Embryonic facial prominence (tissue), 1 donor: ENCODE results near the gene CHD5.

ENCODE experiments used
- DNase-seq: peaks from one replicate; pipeline ENCODE4 v3.0.0-alpha.2; 2016; ENCODE audit errors: extremely low spot score

Gene CHD5

DNA sequence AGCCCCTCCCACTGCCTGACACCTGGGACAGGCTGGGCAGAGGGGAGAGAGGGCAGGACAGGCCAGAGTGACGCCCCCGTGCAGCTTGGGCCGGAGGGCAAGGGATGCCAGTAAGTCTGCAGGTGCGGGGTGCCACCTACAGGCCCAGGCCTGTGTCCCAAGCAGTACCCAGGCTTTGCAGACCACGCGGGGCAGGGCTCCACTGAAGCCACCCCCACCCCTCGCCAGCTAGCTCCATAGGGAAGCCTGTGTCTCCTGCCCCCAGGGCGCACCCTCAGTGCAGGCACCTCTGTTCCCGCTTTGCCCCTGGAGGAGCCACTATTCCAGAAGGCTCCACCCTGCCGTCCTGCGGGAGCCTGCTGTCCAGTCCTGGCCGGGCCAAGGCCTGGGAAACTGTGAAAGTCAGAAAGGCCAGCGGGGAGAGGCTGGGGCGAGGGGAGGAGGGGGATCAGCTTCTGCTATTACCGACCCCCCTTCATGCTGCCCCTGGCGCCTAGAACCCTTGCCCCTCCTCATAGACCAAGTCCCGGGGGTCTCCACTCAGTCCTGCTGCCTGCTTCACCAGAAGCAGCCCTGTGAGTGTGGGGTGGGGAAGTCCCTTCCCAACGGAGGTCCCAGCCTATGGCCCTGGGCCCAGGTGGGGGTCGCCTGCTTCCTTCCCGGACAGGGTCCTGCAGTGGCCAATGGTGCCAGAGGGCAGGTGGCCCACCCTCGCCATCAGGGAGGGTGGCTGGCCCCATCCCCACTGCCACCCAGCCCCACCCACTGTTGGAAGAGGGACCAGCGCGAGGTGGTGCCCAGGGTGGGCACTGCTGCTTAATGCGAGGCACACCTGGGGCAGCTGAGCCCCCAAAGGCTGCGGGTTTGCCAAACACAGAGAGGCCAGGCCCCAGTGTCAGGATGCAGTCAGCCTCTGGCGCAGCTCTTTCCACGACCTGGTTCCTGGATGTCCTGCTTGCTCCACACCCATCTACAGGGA lies 80.0 kb downstream of the CHD5 start:
- no peak for DNase-seq

DNA sequence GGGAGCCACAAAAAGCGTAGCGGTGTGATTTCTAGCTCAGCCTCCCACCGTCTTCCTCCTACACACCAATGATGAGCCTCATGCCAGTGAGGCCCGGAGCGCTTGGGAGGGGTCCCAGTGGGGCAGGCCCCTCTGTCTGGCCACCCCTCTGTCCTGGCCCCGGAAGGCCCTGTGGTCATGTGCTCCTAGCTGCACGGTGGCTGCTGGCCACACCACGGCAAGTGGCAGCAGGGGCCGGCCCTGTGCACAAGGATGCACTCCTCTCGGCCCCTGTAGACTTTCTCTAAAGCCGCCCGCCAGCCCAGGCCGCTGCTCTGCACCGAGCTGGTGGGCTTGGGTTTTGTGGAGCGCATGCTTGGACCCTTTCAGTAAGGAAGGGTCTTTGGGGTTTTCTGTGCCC lies 80.8 kb downstream of the CHD5 start:
- no peak for DNase-seq

DNA sequence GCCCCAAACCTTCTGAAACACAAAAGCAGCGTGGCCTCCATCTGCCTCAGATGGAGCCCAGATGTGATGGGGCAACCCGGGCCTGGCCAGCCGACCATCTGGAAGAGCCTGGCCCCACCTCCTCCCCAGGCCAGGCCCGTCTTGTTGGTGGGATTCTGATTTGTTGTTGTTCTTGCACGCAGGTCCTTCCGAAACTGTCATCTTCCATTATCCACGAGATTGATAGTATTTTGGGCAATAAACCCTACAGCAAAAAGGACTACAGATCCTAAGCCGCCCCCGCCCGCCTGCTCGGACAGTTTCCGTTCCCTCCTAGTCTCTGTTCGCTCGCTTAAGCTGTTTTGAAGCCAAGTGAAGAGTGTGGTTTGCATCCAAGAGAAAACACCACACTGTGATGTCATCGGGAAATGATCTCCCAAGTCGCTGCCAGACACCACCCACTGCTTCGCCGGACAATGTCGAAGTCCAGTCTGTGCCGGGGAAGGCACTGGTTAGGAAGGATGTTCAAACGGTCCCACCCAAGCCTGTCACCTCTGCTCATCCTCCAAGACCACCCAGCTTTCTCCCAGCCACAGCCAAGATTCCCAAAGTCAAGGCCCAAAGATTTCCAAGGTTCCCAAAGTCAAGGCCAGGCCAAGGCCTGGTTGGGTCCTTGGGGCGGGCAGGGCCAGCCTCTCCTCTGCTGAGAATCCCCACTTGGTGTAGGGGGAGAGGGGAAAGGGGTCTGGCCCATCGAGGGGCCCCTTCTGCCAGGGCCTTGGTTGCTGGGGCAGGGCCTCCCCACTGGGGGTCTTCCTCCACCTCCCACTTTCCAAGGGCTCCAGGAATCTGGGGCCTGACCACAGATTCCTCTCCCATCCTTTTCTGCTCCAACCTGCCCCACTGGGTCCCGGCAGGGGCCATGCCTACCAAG lies 81.6 kb downstream of the CHD5 start:
- DNase-seq = no peak

DNA sequence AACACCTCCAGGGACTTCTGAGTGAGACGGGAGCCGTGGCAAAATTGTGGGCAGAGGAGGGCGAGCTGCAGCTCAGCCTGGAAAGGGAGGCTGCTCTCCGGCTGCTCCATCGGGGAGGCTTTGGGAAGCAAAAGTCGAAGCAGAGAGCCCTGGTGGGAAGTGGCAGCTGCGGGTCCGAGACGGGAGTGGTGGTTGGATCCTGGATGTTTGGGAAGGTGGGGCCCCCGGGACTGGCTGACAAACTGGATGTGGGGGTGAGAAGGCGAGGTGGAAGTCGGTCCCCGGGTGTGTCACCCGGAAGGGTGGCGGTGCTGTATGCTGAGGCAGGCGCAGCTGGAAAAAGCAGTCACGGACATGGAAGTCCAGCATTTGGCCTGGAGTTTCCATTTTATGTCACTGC lies 82.3 kb downstream of the CHD5 start:
- no peak for DNase-seq

DNA sequence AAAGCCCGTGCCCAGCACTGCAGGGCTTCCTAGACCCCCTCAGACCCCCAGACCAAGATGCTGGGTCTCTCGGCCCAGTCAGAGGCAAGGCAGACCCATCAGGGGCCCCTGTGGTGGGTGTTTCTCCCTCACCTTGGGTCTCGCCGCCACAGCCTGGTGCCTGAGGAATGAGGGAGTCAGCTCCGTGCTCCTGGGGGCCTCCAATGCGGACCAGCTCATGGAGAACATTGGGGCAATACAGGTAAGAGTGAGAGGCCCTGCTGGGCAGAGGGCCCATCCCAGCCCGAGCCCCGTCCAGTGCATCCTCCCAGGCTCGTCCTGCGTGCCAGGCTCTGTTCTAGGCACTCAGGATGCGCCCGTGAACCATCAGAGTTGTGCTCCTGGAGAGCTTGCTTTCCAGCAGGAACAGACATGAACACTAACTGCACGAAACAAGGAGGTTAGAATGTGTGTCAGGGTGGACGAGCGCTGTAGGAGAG lies 83.0 kb downstream of the CHD5 start:
- no peak for DNase-seq

DNA sequence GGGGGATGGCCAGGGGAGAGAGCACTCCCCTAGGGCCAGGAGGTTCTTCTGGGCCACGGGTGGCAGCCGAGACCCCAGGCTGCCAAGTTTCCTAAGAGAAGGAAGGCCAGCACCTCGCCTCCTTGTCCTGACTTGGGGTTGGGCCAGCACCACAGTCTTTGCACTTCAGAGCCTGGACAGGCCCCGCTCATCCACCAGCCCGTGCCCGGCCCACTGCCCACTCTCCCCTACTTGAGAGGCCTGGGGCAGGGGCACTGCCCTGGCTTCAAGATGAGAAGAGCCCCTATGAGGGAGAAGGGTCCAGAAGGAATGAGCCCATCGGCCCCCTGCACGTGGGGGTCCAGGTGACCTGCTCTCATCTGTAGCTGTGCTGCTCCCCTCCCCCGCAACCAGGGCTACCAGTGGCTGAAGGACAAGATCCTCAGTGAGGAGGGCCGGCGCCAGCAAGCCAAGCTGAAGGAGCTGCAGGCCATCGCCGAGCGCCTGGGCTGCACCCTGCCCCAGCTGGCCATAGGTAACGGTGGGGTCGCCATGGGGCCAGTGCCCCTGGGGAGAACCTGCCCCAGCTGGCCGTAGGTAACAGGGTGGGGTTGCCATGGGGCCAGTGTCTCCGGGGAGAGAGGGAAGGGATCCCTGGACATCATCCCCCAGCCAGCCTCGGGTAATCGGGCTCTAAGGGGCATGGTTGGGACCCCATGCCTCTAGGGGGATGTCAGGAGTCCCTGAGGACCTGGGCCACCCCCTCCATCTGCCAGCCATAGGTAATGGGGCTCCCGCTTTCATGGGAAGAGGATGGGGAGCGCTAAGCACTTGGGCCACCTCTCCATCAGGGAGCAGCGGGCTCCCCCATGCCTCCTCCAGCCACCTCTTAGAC lies 83.6 kb downstream of the CHD5 start:
- DNase-seq = no peak

DNA sequence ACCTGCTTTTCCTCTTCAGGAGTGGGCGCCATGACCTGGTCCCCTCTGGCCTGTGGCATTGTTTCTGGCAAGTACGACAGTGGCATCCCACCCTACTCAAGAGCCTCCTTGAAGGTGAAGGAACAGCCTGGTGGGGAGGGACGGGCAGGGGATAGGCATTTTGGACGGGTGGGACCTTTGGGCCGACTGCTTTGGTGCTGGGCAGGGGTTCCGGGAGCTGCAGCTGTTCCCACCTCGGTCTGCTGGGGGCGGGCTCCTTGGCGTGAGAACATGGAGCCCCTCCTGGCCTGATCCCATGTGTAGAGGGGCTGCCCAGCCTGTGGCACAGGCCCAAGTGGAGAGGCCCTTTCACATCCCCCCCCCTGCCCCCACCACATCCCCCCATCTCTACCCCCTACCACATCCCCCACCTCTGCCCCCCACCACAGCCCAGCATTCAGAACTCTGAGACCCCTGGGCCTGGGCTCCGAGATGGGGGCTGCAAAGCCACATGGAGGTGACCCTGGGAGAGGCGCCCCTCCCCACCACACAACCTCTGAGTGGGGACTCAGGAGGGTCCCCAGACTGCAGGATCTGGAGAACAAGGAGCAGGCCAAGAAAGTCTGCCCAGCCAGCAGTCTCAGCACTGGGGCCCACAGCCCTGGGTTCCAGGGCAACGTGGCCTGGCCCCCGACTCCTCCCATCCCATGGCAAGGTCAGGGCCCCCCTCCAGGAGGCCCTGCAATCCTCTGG lies 84.4 kb downstream of the CHD5 start:
- DNase-seq = no peak

DNA sequence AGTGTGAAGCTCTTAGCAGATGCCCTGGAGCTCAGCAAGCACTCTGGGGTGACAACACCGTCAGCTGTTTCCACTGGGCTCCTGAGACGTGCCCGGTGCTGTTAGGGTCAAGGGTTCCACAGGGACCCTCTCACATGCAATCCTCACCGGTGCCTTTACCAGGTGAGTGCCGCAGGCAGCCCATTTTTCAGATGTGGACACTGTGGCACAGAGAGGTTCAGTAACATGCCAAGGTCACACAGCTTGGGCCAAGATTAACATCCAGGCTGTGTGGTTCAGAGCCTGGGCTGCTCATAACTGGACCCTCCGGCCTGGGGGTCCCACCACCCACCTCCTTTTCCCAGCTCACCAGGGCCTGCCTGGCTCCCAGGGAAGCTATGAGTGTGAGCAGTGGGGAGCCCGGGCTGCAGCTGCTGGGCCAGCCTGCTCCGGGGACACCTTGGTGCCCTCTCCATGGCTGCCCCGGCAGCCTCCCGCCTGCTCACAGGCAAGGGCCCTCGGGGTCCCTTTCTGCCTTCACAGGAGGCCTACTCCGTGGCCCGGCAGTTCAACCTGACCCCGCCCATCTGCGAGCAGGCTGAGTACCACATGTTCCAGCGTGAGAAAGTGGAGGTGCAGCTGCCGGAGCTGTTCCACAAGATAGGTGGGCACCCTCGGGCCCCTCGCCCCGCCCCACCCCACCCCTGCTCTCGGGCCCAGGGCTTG lies 85.2 kb downstream of the CHD5 start:
- DNase-seq = no peak

DNA sequence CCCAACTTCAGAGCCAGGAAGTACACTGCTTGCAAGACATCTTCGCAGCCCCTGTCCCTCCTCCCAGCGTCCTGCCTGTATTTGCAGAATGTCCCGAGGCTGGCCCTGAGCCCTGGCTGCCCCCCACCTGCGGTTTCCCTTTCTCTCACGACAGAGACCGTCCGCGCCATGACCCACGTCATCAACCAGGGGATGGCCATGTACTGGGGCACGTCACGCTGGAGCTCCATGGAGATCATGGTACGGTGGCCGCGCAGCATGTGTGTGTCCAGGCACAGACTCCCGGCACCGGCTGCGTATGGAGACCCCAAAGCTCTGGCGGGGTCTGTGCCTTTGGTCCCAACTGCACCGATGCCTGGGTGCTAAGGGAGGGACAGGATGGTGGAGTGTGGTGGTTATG lies 85.9 kb downstream of the CHD5 start:
- DNase-seq = no peak

DNA sequence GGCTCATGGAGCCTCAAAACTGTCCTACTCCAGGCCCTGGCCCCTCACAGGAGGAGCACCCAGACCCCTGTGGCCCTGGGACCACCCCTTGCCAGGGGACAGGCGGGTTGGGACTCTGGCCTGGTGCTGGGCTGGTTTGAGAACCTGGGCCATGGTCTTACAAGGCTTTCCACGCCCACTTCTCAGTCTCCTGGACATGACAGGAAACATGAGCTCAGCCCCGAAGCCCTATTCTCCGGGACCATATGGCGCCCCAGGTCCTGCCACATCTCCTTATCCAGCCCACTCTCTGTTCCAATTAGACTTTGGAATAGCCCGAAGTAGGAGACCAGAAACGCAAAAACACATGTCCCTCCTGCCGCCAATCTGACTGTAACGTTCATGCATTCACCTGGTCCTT lies 86.5 kb downstream of the CHD5 start:
- DNase-seq = no peak

DNA sequence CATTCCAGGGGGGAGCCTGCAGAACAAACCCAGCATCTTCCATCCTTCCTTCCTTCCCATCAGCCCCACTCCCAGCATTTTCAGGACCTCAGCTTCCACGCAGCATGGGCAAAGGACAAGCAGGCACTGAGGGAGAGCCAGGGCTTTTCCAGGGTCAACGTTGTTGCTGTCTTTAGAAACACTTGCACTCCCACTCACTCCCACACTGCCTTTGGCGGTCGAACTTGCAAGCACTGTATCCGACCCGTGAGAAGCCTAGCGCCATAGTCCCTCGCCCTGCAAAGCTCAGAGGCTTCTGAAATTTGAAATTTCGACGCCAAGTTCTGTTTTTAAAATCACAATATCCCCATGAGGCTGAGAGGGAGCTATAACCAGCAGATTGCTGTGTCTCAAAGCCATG lies 87.0 kb downstream of the CHD5 start:
- DNase-seq = no peak

DNA sequence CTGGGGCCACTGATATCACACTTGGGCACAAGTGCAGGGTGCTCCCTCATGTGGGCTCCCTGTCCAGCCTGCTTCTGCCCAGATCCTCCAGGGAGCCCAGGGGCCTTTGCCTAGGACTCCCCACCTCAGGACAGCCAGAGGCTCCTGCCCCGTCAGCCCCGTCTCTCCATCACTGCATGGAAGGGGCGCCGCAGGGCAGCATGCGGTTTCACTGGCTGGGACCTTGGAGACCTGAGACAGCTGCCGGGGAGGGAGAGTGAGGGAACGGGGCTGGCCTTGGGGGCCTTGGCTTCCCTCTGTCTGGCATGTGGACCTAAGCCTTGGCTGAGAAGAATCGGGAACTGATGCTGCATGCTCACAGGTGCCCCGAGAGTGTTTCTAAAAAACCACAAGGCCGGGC lies 87.9 kb downstream of the CHD5 start:
- no peak for DNase-seq

DNA sequence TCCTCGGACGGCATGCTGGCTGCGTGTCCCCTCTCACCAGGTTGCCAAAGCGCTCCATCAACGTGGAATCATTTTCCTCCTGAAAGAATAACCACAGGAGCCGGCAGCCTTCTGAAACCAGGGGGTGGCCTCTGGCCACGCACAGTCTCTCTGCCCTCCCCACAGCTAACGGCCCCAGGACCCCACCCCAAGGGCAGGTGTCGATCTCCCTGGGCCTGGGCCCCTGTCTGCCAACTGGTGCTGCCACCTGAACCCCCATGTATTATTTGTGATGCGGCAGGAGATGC lies 88.4 kb downstream of the CHD5 start:
- no peak for DNase-seq

DNA sequence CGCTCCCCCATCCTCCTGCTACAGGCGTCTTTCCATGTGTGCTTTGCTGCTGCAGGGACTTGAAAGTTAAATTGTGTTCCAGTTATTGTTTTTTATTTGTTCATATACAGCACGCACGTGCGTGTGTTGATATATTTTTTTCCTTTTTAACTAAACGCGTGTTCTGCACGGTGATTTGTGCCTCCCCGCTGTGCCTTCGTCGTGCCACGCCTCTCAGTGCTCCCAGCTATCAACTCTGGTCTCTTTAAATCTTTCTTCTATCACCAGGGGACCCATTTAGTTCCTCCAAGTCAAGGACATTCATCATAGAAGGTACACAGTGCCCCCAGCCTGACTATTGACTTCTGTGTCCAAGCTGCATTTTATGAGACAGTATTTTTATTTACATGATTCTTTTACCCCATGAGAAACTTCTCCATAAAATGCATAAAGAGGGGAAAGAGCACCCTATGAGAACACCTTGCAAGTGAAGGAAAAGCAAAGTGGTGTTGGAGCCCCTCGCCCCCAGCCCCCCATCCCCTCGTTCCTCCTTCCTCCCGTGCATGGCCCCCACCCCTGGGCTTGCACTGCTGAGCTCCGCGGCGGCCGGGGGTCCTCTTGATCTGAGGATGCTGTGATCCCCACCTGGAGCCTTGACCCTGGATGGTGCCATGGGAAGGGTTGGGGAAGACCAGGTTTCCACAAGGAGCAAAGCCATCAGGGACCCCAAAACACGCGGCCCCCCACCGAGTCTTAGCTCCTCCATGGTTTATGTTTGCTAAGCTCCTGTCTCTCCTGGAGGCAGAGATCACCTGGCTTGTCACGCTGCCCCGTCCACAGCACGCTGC lies 88.9 kb downstream of the CHD5 start:
- DNase-seq = no peak

DNA sequence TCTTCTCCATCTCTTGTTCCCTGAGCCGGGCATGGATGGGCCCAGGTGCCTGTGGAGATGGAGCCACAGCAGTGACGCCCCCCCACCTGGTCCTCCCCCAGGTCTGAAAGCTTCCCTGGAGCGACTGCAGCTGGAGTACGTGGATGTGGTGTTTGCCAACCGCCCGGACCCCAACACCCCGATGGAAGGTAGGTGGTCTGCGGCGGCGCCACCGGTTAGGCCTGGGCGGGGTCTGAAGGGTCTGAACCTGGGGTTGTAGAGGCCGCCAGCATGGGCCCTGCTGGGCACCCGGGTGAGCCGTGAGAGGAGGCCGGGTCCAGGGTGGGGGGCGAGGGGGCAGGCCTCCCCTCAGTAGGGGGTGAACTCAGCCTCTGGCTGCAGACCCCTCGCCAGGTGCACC lies 89.8 kb downstream of the CHD5 start:
- DNase-seq = no peak

DNA sequence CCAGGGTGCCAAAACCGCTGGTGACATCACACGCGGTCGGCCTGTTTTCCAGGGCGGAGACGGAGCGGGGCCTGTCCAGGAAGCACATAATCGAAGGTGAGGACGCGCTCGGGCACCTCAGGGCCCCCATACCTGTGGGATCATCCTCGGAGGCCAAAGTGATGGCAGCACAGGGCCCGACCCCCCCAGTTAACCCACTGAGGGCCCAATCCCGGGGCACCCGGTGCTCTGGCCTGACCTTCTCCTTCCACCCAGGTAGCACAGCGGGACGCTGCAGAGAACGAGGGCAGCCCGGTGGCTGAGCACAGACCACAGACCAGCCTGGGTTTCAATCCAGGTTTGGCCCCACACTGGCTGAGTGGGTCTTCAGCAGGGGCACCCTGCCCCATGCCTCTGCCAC lies 91.2 kb downstream of the CHD5 start:
- DNase-seq = no peak

DNA sequence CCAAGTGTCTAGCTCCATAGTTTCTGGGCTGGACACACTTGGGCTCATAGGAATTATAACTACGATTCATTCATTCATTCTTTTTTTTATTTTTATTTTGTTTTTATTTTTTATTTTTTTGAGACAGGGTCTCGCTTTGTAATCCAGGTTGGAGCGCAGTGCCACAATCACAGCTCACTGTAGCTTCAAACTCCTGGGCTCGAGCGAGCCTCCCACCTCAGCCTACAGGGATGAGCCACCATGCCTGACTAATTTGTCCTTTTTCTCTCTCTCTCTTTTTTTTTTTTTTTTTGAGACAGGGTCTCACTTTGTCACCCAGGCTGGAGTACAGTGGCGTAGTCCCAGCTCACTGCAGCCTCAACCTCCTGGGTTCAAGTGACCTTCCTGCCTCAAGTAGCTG lies 92.2 kb downstream of the CHD5 start:
- no peak for DNase-seq

DNA sequence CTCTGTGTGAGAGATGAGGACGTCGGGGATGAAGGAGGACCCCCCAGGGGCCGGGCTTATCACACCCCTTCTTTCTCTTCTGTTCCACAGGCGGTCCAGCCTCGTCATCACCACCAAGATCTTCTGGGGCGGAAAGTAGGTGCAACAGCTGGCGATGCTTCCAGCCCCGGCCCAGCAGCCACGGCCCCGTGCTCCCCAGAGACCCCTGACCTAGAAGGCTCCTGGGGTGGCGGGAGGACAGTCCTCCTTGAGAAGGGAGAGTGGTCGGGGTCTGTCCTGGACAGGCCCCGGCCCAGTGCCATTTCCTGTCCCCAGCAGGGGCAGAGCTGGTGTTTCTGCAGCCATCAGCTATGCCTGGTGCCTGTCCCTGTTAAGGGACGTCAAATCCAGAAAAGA lies 92.7 kb downstream of the CHD5 start:
- DNase-seq = no peak

DNA sequence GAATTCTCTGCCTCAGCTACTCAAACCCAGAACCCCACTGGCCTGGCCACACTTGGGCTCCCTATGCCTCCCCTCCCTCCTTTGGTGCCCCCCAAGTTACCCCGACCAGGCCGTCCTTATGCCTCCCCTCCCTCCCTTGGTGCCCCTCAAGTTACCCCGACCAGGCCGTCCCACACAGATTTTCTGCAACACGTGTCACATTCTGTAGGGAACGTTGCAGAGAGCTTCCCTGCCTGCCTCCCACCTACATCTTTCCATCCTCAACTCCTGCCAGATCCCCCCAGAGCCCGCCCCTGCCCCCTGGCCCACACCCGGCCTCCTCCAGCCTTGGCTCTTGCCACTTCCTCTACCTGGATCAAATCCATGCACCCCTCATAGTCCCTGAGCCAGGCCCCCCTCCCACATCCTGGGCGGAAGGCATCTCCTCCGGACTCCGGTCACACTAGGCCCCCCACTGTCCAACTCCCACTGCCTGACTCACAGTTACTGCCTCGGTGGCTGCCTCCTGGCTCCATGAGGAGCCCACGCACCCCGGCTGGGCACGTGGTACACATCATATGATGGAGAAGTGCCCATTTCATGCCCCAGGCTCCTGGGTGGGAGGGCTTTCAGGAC lies 93.3 kb downstream of the CHD5 start:
- no peak for DNase-seq
